IPS-18a (cell line): Measurements from ENCODE around the gene BPIFA2.

ENCODE experiments used
- H3K27ac ChIP-seq: one replicate; pipeline ENCODE4 v1.5.1; 2013; ENCODE audit warnings: low read length
- H3K27me3 ChIP-seq: one replicate; pipeline ENCODE4 v1.6.1; 2013; ENCODE audit warnings: mild to moderate bottlenecking, low read length; ENCODE audit not compliant: control insufficient read depth, insufficient read depth
- H3K36me3 ChIP-seq: one replicate; pipeline ENCODE4 v1.6.1; 2013; ENCODE audit warnings: low read depth, low read length; ENCODE audit not compliant: control insufficient read depth
- H3K4me1 ChIP-seq: one replicate; pipeline ENCODE4 v1.6.1; 2013; ENCODE audit warnings: low read depth, low read length; ENCODE audit not compliant: control insufficient read depth
- H3K4me3 ChIP-seq: one replicate; pipeline ENCODE4 v1.5.1; 2013; ENCODE audit warnings: low read length
- H3K9ac ChIP-seq: one replicate; pipeline ENCODE4 v1.6.1; 2013; ENCODE audit warnings: mild to moderate bottlenecking, low read length, moderate library complexity
- H3K9me3 ChIP-seq: one replicate; pipeline ENCODE4 v1.6.1; 2013; ENCODE audit warnings: low read depth, low read length; ENCODE audit not compliant: control insufficient read depth

BPIFA2 gene

GRCh38 chr20:33132513-33133372 lies 35.2 kb upstream of the BPIFA2 start:
- H3K9me3 ChIP-seq: no peaks in the 10 kb centered on the region

DNA sequence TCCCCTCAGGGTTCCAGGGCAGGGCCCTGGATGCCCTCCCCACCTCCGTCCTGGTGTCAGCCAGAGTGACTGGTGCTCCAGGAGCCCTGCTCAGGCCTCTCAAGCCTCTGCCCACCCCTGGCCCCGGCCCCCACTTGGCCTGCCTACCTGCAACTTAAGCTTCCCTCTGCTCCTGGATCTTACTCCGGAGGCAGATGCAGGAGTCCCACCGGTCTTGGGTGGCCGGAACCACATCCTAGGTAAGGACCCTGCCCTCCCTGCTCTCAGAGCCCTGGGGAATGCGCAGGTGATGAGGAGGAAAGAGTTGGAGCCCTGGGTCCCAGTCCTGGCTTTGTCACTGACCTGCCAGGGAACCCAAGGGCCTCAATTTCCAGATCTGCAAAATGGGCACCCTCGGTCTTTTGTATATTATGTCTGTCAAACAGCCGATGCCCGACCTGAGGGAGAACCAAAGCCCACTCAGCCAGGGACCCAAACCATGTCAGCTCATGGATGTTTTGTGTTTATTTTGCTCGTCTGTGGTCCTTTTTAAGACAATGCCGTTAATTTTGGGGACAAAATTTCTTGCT lies 34.5 kb upstream of the BPIFA2 start:
- H3K4me3 ChIP-seq: no peak overlapping the region
- H3K27me3 ChIP-seq: no peaks in the 10 kb centered on the region
- H3K4me1 ChIP-seq: peaks cover 2% of the 10 kb centered on the region
- no peak overlapping the region for H3K9ac ChIP-seq
- H3K36me3 ChIP-seq: no peaks in the 10 kb centered on the region
- H3K9me3 ChIP-seq: no peaks in the 10 kb centered on the region
- H3K27ac ChIP-seq: no peak overlapping the region

More at GRCh38 chr20:33132513-33133372, 35.2 kb upstream of the BPIFA2 start:
- peaks cover 2% of the 10 kb centered on the region for H3K4me1 ChIP-seq
- no peak overlapping the region for H3K4me3 ChIP-seq
- no peak overlapping the region for H3K27ac ChIP-seq
- no peak overlapping the region for H3K9ac ChIP-seq
- H3K27me3 ChIP-seq: no peaks in the 10 kb centered on the region
- H3K36me3 ChIP-seq: no peaks in the 10 kb centered on the region

GRCh38 chr20:33137195-33137594 lies 30.8 kb upstream of the BPIFA2 start:
- H3K9me3 ChIP-seq: no peaks in the 10 kb centered on the region
- no peaks in the 10 kb centered on the region for H3K36me3 ChIP-seq
- no peaks in the 10 kb centered on the region for H3K27me3 ChIP-seq
- H3K9ac ChIP-seq: no peak overlapping the region
- H3K27ac ChIP-seq: no peak overlapping the region
- no peak overlapping the region for H3K4me3 ChIP-seq
- peaks cover 2% of the 10 kb centered on the region for H3K4me1 ChIP-seq

GRCh38 chr20:33139467-33139866 lies 28.5 kb upstream of the BPIFA2 start:
- no peak overlapping the region for H3K4me3 ChIP-seq
- H3K9ac ChIP-seq: no peak overlapping the region
- H3K36me3 ChIP-seq: no peaks in the 10 kb centered on the region
- no peaks in the 10 kb centered on the region for H3K9me3 ChIP-seq
- no peaks in the 10 kb centered on the region for H3K4me1 ChIP-seq
- H3K27ac ChIP-seq: no peak overlapping the region
- H3K27me3 ChIP-seq: no peaks in the 10 kb centered on the region

DNA sequence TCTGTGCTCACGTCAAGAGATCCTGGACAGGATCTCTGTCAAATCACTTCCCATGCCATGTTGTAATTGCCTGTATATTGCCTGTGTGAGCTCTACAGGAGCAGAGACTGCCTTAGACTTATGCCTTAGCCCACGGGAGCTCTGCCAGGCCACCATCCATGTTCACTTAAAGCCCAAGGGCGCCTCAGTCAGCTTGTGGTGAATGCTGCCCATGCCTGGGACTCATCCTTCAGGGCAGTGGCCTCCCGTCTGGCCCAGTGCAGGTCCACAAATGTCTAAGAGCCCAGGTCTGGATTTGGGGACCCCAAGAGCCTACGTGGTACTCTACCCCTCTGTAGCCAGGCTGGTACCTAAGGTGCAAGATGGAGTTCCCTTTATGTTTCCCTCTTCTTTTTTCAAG lies 22.4 kb upstream of the BPIFA2 start:
- H3K27ac ChIP-seq: no peak overlapping the region
- no peaks in the 10 kb centered on the region for H3K36me3 ChIP-seq
- H3K27me3 ChIP-seq: no peaks in the 10 kb centered on the region
- H3K9me3 ChIP-seq: no peaks in the 10 kb centered on the region
- no peak overlapping the region for H3K4me3 ChIP-seq
- H3K4me1 ChIP-seq: no peaks in the 10 kb centered on the region
- H3K9ac ChIP-seq: no peak overlapping the region

DNA sequence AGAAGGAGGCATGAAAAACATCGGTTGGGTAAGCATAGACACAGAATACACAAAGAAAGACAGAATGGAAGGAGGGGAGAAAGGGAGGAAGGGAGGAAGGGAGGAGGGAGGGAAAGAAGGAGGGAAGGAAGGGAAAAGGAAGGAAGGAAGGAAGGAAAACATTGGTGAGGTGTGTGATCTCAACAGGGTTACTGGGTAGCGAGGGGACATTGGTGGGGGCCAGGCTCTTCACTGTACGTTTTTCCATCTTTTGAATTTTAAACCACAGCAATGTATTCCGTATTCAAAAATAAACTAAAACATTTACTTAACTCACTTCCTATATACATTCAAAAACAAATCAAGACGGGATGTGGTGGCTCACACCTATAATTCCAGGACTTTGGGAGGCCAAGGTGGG lies 20.7 kb upstream of the BPIFA2 start:
- H3K9me3 ChIP-seq: no peaks in the 10 kb centered on the region
- no peak overlapping the region for H3K4me3 ChIP-seq

GRCh38 chr20:33148040-33148439 lies 19.9 kb upstream of the BPIFA2 start:
- Histone ChIP-seq H3K36me3 (no peaks in the 10 kb centered on the region), H3K4me1 (no peaks in the 10 kb centered on the region), H3K4me3 (no peak overlapping the region), H3K27me3 (no peaks in the 10 kb centered on the region), H3K9ac (no peak overlapping the region), H3K9me3 (no peaks in the 10 kb centered on the region), H3K27ac (no peak overlapping the region)

More for the DNA sequence above, 20.7 kb upstream of the BPIFA2 start:
- H3K27me3 ChIP-seq: no peaks in the 10 kb centered on the region
- H3K4me1 ChIP-seq: no peaks in the 10 kb centered on the region
- H3K27ac ChIP-seq: no peak overlapping the region
- no peak overlapping the region for H3K9ac ChIP-seq
- H3K36me3 ChIP-seq: no peaks in the 10 kb centered on the region

DNA sequence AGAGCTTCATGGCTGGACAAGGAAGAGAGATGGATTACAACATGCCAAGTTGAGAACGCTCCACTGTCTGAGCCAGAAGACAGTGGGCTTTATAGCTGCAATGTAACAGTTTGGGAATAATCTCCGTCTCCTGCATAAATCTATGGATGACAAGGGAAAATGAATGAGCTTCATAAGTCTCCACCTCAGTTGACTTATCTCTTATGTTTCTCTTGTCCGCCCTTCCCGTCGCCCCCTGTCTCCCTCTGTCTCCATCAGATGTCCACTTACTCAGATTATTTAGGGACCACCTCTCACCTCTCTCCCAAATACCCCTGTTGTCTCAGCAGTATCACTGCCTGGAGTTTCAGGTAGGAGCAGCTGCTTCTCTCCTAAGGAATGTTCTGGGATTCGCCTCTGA lies 13.7 kb upstream of the BPIFA2 start:
- H3K27ac ChIP-seq: no peak overlapping the region
- H3K4me1 ChIP-seq: no peaks in the 10 kb centered on the region
- no peaks in the 10 kb centered on the region for H3K36me3 ChIP-seq
- no peaks in the 10 kb centered on the region for H3K9me3 ChIP-seq
- no peaks in the 10 kb centered on the region for H3K27me3 ChIP-seq
- H3K9ac ChIP-seq: no peak overlapping the region
- H3K4me3 ChIP-seq: no peak overlapping the region

GRCh38 chr20:33158637-33159385 lies 9.1 kb upstream of the BPIFA2 start:
- Histone ChIP-seq H3K36me3 (no peaks in the 10 kb centered on the region), H3K27ac (no peak overlapping the region), H3K4me1 (no peaks in the 10 kb centered on the region), H3K4me3 (no peak overlapping the region), H3K27me3 (no peaks in the 10 kb centered on the region), H3K9me3 (no peaks in the 10 kb centered on the region), H3K9ac (no peak overlapping the region)

DNA sequence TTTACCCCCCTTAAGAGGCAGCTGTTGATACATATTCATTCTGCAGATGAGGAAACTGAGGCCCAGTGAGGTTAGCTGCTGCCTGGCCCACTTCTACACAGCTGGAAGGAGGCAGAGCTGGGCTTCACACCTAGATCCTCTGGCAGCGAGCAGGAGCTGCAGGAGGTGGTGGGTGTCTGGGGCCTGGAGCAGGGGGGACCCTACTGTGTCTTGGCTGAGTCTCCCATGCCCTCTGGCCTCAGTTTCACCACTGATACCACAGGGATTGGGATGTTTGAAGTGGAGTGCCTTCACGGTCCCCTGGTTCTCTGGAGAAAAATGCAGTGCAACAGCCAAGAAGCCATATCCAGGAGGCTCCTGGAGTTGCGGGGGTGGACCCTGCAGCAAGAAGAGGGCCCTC lies 8.2 kb upstream of the BPIFA2 start:
- H3K27ac ChIP-seq: no peak overlapping the region
- no peaks in the 10 kb centered on the region for H3K4me1 ChIP-seq
- H3K36me3 ChIP-seq: no peaks in the 10 kb centered on the region
- H3K9ac ChIP-seq: no peak overlapping the region
- H3K9me3 ChIP-seq: no peaks in the 10 kb centered on the region
- no peak overlapping the region for H3K4me3 ChIP-seq
- no peaks in the 10 kb centered on the region for H3K27me3 ChIP-seq

DNA sequence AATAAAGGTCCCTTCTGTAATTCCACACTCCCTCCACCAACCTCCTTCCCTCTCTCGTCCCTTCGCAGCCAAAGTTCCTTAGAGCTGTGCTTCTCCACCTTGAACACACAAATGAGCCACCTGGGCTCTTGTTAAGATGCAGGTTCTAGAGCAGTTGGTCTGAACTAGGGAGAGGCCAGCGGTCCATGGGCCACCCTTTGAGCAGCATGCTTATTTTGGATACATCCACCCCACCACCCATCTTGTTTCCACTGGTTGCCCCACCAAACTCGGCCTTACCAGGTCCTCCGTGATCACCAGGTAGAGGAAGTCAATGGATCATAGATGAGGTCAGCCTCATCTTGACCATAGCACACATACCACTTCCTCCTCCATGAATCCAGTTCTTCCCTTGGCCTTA lies 7.3 kb upstream of the BPIFA2 start:
- H3K4me1 ChIP-seq: no peaks in the 10 kb centered on the region
- no peaks in the 10 kb centered on the region for H3K27me3 ChIP-seq
- no peaks in the 10 kb centered on the region for H3K36me3 ChIP-seq
- no peak overlapping the region for H3K9ac ChIP-seq
- no peak overlapping the region for H3K4me3 ChIP-seq
- no peak overlapping the region for H3K27ac ChIP-seq
- no peaks in the 10 kb centered on the region for H3K9me3 ChIP-seq
